Measurements from ENCODE around the gene IFI30. TPM values are rescaled to one million over a fixed set of nuclear protein-coding genes. Genes with fewer than 3 reads are reported as not detected.

IFI30 gene
- total RNA-seq, 1 experiment from 2014 or later = 20.2 TPM

- TF ChIP-seq USF1 (CRISPR knock-in tag; IDR thresholded peaks at IDR 0.05) (no peak), GRHL2 (CRISPR knock-in tag; IDR thresholded peaks at IDR 0.05; ENCODE audit: insufficient replicate concordance, severe bottlenecking) (no peak), MLX (CRISPR knock-in tag; IDR thresholded peaks at IDR 0.05) (no peak)
These were observed 500 bp upstream of the IFI30 start (continued) for GRCh38 chr19:18173054-18173571.

- TF ChIP-seq RELA (CRISPR knock-in tag; IDR thresholded peaks at IDR 0.05; ENCODE audit: borderline replicate concordance) (no peak), ZNF396 (CRISPR knock-in tag; IDR thresholded peaks at IDR 0.05; ENCODE audit: borderline replicate concordance) (no peak)
- Mint-ChIP-seq H3K4me1 (peaks cover 9% of the 10 kb centered on the region), H3K27me3 (ENCODE audit: low read depth) (peaks cover 19% of the 10 kb centered on the region), H3K36me3 (peaks cover 8% of the 10 kb centered on the region), H3K27ac (no peak overlapping the region), H3K4me3 (no peak overlapping the region; the same call in 1 of the 2 replicates), H3K9me3 (no peaks in the 10 kb centered on the region)
- ChIA-PET CTCF (interaction anchor here (0.7 to 3.6 kb wide), 6 partner anchors 13 to 153 kb away, joined by 3 to 14 read pairs (median 3); partner anchors contain the start of gene MPV17L2), POLR2A (no interaction called here)
- no peak for DNase-seq (ENCODE audit: low spot score)
- ATAC-seq = no peak
These were observed 1.4 kb downstream of the IFI30 start for GRCh38 chr19:18174983-18175382.

GRCh38 chr19:18176367-18177310 is 3.0 kb downstream of the IFI30 start:
- POLR2A ChIA-PET = no interaction called here
- H3K36me3 Mint-ChIP-seq = no peaks in the 10 kb centered on the region; the same call in 1 of the 2 replicates
- CTCF ChIA-PET = interaction anchor here (0.6 to 3.6 kb wide), 4 partner anchors 9 to 15 kb away, joined by 3 to 14 read pairs (median 5); partner anchors contain the start of gene MPV17L2
- TF ChIP-seq ZNF425 (CRISPR knock-in tag; conservative IDR thresholded peaks at IDR 0.05) (no peak), FOXJ3 (CRISPR knock-in tag; IDR thresholded peaks at IDR 0.05; ENCODE audit: borderline replicate concordance) (no peak), ATF6 (CRISPR knock-in tag; IDR thresholded peaks at IDR 0.05) (no peak), ZNF671 (CRISPR knock-in tag; IDR thresholded peaks at IDR 0.05) (no peak), CTCF (IDR thresholded peaks at IDR 0.05) (no peak)
- H3K27me3 Mint-ChIP-seq (ENCODE audit: low read depth) = peaks cover 19% of the 10 kb centered on the region
- peaks cover 9% of the 10 kb centered on the region for H3K4me1 Mint-ChIP-seq
- H3K27ac Mint-ChIP-seq = no peak overlapping the region
- ATAC-seq (no peak), DNase-seq (ENCODE audit: low spot score) (no peak)
- no peak overlapping the region for H3K4me3 Mint-ChIP-seq
- H3K9me3 Mint-ChIP-seq = no peaks in the 10 kb centered on the region

Measured in WTC11 (cell line).